GM19397 (cell line): Measurements from ENCODE around the gene EME2.
"Not testable (repeated sequence)": the region's sequence is repeated elsewhere in the genome, so short reads cannot be mapped to it uniquely, and the experiment has no call there.

Experiments used
- ATAC-seq: cut with Tn5 transposase; IDR thresholded peaks from one replicate; pipeline ENCODE4 v1.9.1; 2021; ENCODE audit warnings: mild to moderate bottlenecking, moderate library complexity; ENCODE audit not compliant: unreplicated experiment

EME2 gene, protein sequence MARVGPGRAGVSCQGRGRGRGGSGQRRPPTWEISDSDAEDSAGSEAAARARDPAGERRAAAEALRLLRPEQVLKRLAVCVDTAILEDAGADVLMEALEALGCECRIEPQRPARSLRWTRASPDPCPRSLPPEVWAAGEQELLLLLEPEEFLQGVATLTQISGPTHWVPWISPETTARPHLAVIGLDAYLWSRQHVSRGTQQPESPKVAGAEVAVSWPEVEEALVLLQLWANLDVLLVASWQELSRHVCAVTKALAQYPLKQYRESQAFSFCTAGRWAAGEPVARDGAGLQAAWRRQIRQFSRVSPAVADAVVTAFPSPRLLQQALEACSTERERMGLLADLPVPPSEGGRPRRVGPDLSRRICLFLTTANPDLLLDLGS

DNA sequence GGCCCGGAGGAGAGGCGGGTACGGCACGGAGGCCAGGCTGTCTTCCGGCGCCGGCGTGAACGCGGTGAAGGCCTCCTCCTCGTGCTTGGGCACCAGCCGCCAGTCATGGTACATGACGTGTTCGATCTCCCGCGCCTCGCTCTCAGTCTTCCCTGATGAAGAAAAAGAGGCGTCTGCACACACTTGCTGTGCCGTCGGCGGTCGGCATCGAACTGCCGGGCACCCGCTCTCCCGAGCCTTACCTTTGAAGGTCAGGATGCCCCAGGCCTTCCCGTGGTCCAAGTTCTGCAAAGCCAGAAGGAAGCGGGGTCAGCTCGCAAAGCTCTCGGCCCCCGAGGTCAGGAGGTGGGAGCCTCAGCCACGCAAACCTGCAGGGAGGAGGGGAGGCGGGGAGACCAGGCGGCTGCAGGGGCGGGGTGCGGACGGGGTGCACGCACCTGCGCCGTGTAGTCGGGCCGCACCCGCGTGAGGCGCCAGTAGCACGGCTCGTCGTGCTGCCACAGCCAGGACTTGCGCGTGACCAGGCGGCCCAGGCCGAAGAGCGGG is at the start of gene EME2:
EME2 (plus strand) TSS at position 449 of the 546 bp plus-strand sequence. CDS start 418 bp downstream, outside the sequence.
- peak; percentile 3 for ATAC-seq

DNA sequence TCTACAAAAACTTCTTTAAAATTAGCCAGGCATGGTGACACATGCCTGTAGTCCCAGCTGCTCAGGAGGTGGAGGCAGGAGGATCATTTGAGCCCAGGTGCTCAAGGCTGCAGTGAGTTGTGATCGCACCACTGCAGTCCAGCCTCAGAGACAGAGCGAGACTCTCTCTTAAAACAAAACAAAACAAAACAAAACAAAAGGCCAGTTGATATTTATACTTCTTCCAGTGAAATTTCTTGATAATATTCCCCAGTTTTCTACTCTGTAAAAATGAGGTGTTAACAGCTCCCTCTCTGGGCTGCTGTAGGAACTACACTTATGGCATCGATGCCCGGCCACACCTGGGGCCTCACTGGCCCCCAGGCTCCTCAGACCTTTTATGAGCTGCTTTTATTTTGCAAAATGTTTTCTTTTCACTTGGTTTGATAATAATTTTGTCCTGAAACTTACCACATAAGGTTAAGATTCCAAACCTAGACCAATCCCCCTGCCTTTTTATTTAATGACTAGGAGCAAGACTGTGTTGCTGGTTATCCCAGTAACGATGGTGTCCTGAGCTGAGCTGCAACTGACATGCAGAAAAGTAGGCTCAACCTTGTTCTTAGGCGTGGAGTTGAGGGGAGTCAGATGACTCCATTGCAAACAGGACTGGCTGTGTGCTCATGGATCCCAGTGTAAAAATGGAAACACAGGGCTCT is 49.0 kb upstream of the EME2 start:
- no peak for ATAC-seq

DNA sequence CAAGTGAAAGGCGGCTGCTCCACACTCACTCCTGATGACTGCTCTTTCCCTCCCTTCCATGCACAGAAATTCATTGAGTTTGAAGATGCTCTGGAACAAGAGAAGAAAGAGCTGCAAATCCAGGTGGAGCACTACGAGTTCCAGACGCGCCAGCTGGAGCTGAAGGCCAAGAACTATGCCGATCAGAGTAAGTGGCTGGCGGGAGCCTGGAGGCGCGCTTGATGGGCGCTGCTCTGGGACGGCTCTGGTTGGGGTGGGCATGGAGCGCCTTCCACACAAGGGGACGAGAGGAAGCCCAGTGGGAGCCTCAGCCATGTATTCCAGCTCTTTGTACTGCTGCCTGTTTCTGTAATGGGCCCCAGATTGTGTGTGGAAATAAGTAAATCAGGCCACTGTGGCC is 48.1 kb upstream of the EME2 start:
- ATAC-seq, result no peak

DNA sequence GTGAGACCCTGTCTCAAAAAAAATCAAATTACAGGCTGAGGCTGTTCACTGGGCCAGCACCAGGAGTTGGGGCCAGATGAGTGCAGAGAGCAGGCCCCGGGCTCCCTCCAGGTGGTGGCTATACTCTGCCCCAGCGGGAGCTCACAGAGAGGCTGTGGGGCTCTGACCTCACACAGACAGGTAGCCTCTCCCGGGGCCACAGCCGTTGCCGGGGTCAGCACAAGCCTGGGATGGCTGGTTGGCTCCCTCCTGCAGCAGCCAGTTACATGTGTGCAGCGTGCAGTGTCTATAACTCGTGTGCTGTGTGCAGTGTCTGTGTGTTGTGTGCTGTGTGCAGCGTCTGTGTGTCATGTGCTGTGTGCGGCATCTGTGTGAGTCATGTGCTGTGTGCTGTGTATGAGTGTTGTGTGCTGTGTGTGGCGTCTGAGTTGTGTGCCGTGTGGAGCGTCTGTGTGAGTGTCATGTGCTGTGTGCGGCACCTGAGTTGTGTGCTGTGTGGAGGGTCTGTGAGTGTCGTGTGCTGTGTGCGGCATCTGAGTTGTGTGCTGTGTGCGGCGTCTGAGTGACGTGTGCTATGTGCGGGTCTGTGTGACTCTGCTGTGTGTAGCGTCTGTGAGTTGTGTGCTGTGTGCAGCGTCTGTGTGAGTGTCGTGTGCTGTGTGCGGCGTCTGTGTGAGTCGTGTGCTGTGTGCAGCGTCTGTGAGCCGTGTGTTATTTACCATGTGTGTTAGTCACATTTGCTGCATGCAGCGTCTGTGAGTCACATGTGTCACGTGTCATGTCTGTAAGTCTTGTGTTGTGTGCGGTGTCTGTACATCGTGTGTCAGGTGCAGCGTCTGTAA is 45.7 kb upstream of the EME2 start:
- ATAC-seq, result no peak

DNA sequence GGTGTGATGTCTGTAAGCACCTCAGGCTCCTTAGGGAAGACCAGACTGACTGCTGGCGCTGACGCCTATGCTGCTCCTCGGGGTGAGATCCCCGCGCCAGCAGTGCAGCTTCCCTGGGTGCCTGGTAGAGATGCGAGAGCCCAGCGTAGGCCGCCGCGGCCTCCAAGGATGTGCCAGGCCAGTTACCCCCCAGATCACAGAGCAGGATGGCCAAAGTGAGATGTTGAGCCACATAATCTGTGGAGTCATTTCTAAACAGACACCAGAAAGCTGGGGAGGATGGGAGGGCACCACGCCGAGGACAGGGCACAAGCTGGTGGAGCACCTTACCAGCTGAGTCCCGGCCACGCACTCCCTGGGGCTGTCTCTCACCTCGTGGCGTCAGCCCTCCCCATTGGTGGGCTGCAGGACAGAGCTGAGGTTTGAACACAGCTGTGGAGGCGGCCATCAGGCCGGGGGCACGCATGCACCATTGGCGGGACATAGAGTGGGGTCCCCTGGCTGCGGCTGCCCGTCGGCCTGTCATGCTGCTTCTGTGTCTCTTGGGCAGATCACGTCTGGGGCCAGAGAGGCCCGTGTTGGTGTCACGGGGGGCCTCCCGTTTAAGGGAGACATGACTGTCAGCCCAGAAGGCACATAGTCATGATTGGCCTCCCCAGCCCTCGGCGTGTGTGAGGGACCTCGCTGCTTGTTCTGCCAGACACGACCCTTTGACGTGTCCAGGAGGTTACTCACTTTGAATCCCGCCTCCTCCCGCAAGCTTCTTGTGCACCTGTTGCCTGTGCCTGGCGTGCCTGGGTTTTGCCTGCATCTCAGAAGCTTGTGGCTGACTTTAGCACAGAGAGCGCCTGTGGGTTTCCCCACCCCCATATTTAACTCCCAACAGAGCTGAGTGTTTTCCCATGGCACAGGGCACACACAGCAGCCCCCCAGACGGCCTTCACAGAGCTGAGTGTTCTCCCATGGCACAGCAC is 44.7 kb upstream of the EME2 start:
- ATAC-seq, result no peak

DNA sequence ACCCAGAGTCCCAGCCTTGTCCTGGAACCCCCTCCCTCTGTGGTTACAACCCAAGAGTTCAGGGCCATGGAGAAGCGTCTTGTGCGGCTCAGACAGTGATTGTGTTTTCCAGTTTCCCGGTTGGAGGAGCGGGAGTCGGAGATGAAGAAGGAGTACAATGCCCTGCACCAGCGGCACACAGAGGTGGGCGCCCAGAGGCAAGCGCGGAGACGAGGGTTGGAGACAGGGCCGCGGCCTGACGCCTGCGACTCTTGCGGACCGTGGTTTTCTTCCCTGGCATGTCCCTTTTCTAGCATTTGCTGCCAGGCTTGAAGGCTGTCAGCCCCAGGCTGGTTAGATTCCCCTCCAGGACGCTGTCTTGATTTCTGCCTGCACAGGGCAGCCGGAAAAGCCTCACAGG is 43.6 kb upstream of the EME2 start:
- ATAC-seq, result no peak

DNA sequence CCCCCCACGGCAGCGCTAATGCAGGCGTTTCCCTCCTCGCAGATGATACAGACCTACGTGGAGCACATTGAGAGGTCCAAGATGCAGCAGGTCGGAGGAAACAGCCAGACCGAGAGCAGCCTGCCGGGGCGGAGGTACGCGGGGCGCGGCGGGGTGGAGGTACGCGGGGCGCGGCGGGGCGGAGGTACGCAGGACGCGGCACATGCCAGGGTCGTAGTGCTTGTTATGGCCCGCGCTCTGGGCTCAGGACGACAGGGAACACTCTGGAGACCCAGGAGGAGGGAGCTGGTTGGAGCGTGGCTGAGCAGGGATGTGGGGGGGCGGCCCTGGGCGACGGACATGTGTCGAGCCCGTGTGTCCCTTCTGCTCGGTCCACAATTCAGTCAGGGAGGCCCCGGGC is 43.2 kb upstream of the EME2 start:
- ATAC-seq, result no peak

DNA sequence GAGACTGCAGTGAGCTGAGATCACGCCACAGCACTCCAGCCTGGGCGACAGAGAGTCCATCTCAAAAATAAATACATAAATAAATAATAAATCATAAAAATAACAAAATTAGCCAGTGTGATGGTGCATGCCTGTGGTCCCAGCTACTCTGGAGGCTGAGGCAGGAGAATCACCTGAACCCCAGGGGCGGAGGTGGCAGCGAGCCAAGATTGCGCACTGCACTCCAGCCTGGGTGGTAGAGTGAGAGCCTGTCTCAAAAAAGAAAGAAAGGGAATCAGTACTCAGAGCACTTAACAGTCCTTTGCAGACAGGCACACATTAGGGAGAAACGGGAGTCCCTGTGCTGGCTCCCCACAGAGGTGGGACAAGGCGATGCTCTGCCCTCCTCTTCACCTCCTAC is 41.5 kb upstream of the EME2 start:
- ATAC-seq, result no peak

DNA sequence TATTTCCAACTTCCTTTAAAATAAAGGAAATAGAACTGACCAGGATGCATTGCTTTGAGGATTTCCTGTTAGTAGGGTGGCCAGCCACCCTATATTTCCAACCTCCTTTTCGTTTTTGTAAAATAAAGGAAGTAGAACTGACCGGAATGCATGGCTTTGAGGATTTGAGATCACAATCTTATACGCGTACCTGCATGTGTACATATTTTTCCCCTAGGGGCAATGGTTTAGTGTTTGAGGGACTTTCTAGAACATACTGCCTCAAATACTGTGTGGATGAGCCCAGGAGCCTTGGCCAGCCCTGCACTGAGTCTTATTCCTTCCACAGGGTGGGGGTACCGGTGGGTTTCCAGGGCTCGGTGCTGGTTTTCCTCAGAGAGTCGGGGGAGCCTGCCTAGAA is 41.0 kb upstream of the EME2 start:
- no peak for ATAC-seq

DNA sequence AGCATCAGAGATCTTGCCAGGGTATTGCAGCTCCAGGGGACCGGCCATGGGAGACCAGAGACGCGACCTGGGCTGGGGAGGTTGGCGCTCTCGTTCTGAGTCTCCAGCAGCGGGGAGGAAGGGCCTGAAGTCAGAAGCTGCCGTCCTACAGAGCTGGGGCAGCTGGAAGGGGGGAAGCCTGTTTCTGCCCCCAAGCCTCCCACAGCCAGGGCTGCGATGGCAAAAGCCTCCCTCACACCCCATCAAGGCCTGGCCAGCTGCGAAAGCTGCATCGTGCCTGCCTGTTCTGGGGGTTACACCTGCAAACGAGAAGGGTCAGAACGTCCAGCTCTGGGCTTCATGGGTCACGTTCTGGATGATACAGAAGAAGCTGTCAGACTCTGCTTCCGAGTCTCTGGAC is 40.5 kb upstream of the EME2 start:
- no peak for ATAC-seq

DNA sequence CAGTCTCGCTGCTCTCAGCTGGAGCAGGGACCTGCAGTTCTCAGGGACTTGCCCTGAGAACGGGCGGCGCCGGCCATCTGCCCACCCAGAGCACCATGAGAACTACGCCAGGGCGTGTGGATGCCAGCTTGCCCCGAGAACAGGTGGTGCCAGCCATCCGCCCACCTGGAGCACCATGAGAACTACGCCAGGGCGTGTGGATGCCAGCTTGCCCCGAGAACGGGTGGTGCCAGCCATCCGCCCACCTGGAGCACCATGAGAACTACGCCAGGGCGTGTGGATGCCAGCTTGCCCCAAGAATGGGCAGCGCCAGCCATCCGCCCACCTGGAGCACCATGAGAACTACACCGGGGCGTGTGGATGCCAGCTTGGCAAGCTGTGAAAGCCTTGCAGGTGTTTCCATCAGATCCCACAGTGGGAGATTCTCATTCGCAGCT is 40.0 kb upstream of the EME2 start:
- ATAC-seq, result not testable (repeated sequence)

DNA sequence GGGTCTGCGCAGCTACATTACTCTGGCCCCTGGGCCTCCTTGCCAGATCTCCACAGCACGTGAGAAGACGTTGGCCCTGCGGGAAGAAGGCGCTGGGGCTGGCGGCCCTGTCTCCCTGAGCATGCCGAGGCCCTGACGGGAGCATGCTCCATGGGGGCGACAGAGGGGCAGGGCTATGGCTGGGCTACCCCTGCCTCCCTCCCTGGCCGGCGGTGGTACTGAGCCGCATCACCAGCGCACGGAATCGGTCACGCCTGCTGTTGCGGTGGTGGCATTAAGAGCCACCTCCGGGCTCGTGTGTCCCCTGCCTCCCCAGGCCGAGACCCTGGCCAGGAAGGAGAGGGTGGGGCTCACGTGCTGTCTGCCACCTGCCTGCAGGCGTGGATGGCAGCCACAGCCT is 38.5 kb upstream of the EME2 start:
- ATAC-seq, result no peak

DNA sequence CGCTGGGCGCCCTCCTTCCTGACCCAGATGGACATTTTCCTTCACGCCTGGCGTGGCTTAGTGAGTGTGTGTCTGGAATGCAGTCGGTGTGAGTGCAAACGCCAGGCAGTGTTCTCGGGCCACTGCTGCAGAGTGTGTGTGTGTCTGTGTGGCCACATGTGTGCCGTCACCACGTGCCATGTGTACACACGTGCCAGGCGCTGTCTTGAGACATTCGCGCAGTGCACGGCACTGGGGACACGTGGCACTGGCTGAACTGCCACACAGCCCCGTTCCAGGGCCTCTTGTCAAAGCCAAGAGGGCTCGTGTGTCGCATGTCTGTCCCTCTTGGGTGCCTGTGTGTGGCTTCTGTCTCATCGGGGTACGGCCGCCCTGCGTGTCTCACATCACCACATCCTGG is 37.8 kb upstream of the EME2 start:
- no peak for ATAC-seq

DNA sequence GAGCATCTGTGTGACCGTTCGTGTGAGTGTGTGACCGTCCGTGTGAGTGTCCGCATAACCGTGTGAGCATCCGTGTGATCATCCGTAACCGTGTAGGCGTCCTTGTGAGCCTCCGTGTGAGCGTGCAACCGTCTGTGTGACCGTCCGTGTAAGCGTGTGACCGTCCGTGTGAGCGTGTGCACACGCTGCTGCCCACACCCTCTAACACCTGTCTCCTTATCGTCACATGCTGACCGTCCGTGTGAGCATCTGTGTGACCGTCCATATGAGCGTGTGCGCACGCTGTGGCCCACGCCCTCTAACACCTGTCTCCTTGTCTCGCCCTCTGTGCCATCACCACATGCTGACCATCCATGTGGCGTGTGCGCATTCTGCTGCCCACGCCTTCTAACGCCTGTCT is 32.4 kb upstream of the EME2 start:
- ATAC-seq, result no peak

DNA sequence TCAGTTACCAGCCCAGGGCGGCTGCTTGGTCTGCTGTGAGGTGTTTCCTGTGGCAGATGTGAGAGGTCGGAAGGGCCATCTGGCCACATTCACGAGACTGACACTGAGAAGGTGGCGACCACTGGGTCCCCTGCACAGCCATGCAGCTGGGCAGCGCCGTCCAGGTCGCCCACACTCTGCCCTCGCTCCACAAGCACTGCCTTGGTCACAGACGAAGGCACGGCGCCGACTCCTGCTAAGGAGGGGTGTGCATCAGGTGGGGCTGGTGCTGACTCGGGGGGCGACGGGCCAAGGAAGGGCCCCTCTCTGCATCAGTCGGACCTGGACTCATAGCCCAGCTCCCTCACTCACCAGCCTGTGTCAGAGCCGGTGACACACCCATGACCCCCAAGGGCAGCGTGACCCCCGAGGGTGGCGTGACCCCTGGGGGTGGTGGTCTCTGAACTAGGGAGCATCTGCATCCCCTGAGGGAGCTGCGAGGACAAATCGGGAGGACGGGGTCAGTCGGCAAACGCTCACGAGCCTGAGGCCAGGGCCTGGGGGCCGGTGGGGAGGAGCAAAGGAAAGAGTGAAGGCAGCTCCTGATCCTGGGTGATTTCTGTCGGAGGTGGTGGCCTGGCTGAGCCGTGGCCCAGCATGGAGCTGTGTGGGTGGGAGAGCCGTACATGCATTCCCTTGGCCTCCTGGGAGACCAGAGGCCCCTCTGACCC is 31.7 kb upstream of the EME2 start:
- no peak for ATAC-seq

DNA sequence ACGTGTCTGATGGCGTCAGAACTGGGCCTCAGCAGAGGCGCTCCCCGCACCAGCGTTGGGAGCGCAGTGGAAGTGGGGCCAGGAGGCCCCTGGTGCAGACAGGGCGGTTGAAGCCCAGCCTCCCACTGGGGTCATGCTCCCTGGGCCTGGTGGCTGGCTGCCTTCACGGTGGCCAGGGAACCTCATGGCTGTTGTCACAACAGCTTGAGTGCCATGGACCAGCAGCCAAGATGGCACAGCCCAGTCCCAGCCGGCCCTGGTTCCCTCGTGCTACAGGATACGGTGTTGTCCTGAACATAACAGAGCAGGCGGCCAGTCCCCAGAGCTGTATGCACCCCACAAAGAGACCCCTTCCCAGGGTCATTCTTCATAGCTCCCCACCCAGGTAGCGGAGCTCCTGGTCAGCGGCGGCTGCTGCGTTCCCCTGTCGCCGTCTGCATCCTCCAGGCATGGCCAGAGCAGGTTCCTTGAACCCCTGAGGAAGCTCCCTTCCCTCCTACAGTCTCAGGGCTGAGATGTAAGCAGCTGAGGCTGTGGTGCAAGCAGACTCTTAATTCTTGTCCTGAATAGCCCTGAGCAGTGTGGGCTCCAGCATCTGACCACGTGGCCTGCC is 31.0 kb upstream of the EME2 start:
- no peak for ATAC-seq

DNA sequence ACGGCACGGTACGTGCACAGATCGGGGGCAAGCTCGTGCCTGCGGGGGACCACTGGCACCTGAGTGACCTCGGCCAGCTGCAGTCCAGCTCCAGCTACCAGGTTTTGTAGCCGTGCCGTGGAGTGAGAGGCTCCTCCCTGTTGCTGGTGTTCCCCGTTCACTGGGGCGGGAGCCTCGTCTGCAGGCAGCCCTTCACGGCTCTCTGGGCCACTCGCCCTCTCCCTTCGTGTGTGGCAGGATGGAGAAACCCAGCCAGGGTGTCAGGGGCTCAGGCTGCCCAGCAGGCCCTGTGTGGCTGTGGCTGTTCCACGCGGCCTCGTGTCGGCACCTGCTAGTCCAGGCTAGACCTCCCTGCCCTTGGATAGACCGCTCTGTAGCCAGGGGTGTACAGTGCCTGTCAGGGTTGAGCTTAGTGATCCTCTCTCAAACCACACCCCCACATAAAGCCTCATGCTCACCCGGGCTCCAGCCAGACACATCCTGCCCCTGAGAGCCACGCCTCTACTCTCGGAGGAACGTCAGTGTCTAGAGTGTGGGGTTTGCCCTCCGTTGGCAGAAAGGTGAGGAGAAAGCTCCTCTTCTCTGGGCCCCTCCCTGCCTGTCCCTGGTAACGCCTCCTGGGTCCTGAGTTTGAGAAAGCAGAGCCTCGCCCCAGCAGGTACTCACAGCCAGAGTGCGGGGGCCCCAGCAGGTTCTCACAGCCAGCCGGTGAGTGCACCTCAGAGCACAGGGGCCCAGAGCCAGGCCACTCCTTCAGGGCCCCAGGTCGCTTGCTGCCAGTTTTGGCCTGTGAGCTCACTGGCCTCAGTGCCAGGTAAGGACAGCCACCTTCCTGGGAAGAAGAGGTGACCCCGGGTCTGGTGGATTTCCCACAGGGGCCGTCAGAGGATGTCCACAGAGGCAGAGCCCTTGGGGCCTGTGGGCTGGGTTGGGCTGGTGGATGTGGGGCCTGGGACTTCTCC is 29.0 kb upstream of the EME2 start:
- ATAC-seq, result no peak

DNA sequence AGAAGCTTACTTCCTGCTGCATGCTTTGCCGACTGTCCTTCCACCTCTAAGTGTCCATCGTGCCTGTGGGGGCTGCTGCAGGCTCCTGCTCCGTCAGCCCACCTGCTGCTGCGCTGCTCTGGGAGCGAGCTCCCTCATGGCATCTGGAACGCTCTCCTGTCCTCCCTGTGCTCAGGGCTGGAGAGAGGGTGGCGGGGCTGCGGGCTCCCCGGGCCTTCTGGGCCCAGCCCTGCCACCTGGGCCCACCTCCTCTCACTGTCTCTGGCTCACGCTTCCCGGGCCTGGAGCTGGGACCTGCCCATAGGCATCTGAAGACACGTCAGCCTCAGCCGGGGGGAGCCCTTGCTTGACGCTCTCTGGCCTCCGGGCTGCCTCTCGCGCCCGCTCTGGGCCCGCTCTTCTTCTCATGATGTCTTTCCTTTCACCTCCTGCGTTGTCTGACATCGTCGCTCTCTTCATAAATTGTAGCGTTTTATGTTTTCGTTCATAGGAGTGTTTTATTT is 28.2 kb upstream of the EME2 start:
- no peak for ATAC-seq
